ENCODE measurements around the gene WWOX.

- TF ChIP-seq CTCF (IDR thresholded peaks at IDR 0.05; ENCODE audit: low read length), result no peak
- TF ChIP-seq EZH2 (optimal IDR thresholded peaks at IDR 0.05; ENCODE audit: low read depth, low read length), result no peak
- no peak for TF ChIP-seq EZH2phosphoT487 (IDR thresholded peaks at IDR 0.05; ENCODE audit: low read length)
These were observed 80.2 kb downstream of the WWOX start for GRCh38 chr16:78179666-78180065.

Data from MM.1S (cell line).